Brain microvascular endothelial cell (primary cell): ENCODE data around the gene CELF2.
"Not testable (repeated sequence)": the region's sequence is repeated elsewhere in the genome, so short reads cannot be mapped to it uniquely, and the experiment has no call there.

Source experiments
- DNase-seq: peaks from one replicate; pipeline ENCODE4 v3.0.0-alpha.2; 2020
- H3K27ac ChIP-seq: fragments of 250-450 bp; sonication (Bioruptor Pico); 2 replicates; pipeline ENCODE4 v1.5.1; 2020; ENCODE audit warnings: mild to moderate bottlenecking, moderate library complexity
- H3K27me3 ChIP-seq: fragments of 250-450 bp; sonication (Bioruptor Pico); replicated peaks from 2 replicates; pipeline ENCODE4 v1.5.1; 2020; ENCODE audit warnings: mild to moderate bottlenecking
- H3K36me3 ChIP-seq: fragments of 250-450 bp; sonication (Bioruptor Pico); replicated peaks from 2 replicates; pipeline ENCODE4 v1.5.1; 2020; ENCODE audit warnings: mild to moderate bottlenecking
- H3K4me3 ChIP-seq: 2 replicates; pipeline ENCODE4 v1.5.1; 2011; ENCODE audit warnings: low read depth, mild to moderate bottlenecking, control low read depth, low read length, moderate library complexity
- CTCF ChIP-seq: IDR thresholded peaks from 2 replicates; pipeline ENCODE4 v1.5.1; 2011; ENCODE audit warnings: low read depth, mild to moderate bottlenecking, moderate library complexity, low read length, control low read depth, inconsistent platforms; ENCODE audit errors: missing control alignments
- in situ Hi-C: cut with HindIII; loops from 2 replicates; pipeline ENCODE4 v1.10.0; 2017; ENCODE audit warnings: low sequenced_read_pairs, low pct_ligation_motif_present

CELF2 gene

DNA sequence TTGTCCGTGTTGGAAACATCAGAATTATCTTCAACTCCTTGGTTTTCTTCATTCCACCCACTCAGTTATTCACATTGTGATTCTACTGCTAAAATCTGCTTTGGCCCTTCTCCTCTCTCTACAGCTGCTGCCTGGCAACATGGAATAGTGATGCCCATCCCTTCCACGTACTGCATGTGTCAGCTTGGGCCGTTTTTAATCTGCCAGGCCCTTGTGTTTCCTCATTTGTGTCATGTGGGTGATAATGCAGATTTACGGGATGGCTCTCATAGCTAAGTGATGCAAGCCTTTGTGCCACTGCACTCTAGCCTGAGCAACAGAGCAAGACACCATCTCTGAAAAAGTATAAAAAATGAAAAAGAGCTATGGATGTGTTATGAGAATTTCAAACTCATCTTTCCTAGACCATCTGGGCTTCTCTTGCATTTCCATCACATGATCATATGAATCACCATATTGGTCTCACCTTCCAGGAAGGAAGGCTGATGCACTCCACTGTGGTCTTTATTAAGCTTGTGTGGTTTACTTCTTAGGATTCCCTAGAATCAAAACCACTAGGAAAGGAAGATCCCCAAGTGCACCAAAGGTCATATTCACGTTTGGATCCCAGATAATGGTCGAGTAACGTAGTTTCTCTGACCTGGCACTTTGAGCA, 20.6 kb upstream of the CELF2 start:
- no peak for TF ChIP-seq CTCF
- in situ Hi-C loops, result no loop called here
- Histone ChIP-seq H3K27ac (no peak overlapping the region), H3K36me3 (no peaks in the 10 kb centered on the region), H3K4me3 (no peak overlapping the region), H3K27me3 (no peaks in the 10 kb centered on the region)
- DNase-seq, result no peak

- H3K36me3 ChIP-seq, H3K27me3 ChIP-seq, in situ Hi-C loops, H3K4me3 ChIP-seq, H3K27ac ChIP-seq, DNase-seq: not testable (repeated sequence)
Observed at GRCh38 chr10:10999501-10999900, 18.2 kb upstream of the CELF2 start.

- Histone ChIP-seq H3K27me3 (no peaks in the 10 kb centered on the region), H3K27ac (no peak overlapping the region), H3K36me3 (no peaks in the 10 kb centered on the region), H3K4me3 (no peak overlapping the region)
- TF ChIP-seq CTCF, result no peak
- DNase-seq, result no peak
- in situ Hi-C loops, result no loop called here
Observed at GRCh38 chr10:11002485-11002884, 15.2 kb upstream of the CELF2 start.

- no peak for TF ChIP-seq CTCF
- in situ Hi-C loops, result no loop called here
- H3K36me3 ChIP-seq, result no peaks in the 10 kb centered on the region
Observed at GRCh38 chr10:11002916-11003315, 14.8 kb upstream of the CELF2 start.

GRCh38 chr10:11003679-11004078, 14.0 kb upstream of the CELF2 start:
- no peaks in the 10 kb centered on the region for H3K36me3 ChIP-seq
- no peak overlapping the region for H3K27ac ChIP-seq
- in situ Hi-C loops, result no loop called here
- peak; percentile 19 for DNase-seq
- no peak for TF ChIP-seq CTCF
- no peaks in the 10 kb centered on the region for H3K27me3 ChIP-seq
- H3K4me3 ChIP-seq, result no peak overlapping the region

More at GRCh38 chr10:11002916-11003315, 14.8 kb upstream of the CELF2 start:
- H3K27me3 ChIP-seq, result no peaks in the 10 kb centered on the region
- DNase-seq, result no peak
- no peak overlapping the region for H3K4me3 ChIP-seq
- H3K27ac ChIP-seq, result no peak overlapping the region

DNA sequence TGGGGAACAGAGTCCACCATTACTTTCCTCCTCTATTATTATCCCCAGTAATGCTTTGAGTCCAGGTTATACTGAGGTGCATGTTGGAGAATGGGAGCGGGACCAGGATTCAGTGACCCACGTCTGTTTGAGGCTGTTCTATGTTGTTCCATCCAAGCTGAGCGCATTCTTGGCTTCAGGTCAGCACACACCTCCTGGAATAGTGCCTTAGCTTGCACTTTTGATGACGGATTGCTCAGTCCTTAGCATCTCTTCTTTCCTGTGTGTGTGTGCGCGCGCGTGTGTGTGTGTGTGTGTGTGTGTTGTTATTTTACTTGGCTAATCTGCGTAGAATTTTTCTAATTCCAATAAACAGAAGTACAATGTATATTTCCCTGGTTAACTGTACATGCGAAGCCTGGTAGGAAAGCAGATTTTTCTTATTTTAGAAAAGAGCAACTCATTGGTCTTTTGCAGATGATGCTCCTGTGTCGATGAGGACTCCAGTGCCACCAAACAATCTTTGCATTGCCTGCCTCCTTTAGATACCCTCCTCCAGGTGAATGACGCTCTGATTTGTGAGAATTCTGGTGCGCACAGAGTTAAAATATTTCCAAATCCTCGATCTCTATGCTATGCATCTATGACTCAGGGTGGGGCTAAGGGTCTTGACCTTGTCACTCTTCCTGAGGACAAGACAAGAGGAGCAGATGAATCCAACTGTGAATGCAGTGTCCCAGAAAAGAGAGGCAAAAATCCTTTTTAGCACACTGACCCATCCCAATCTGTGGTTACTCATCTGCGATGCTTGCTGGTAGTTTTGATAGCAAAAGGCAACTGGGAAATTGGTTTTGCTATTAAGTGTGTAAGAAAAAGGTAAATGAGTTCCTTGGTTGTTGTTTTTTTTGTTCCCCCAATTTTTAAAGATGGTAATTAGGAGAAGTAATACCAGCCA, 13.3 kb upstream of the CELF2 start:
- in situ Hi-C loops, result no loop called here
- H3K4me3 ChIP-seq, result no peak overlapping the region
- no peak for TF ChIP-seq CTCF
- H3K27me3 ChIP-seq, result no peaks in the 10 kb centered on the region
- H3K27ac ChIP-seq, result no peak overlapping the region
- DNase-seq, result no peak
- H3K36me3 ChIP-seq, result no peaks in the 10 kb centered on the region
